ENCODE measurements around the gene MMADHC.
"Not testable (repeated sequence)": the region's sequence is repeated elsewhere in the genome, so short reads cannot be mapped to it uniquely, and the experiment has no call there.

Gene MMADHC

GRCh38 chr2:149595056-149595963 is 7.7 kb upstream of the MMADHC start:
- DNase-seq (ENCODE audit: low read depth): no peak

GRCh38 chr2:149594411-149594810 is 6.8 kb upstream of the MMADHC start:
- DNase-seq (ENCODE audit: low read depth): no peak

GRCh38 chr2:149587950-149588487 is 444 bp upstream of the MMADHC start:
- no peak for DNase-seq (ENCODE audit: low read depth)

GRCh38 chr2:149586898-149587219 is 716 bp downstream of the MMADHC start:
- no peak for DNase-seq (ENCODE audit: low read depth)

- no peak for DNase-seq (ENCODE audit: low read depth)
Measured at GRCh38 chr2:149586063-149586462, 1.5 kb downstream of the MMADHC start.

GRCh38 chr2:149585166-149585885 is 2.2 kb downstream of the MMADHC start:
- no peak for DNase-seq (ENCODE audit: low read depth)

GRCh38 chr2:149579972-149580882 is 7.3 kb downstream of the MMADHC start:
- DNase-seq (ENCODE audit: low read depth): no peak

- no peak for DNase-seq (ENCODE audit: low read depth)
Measured at GRCh38 chr2:149577269-149577668, 10.3 kb downstream of the MMADHC start.

- no peak for DNase-seq (ENCODE audit: low read depth)
Measured at GRCh38 chr2:149575752-149576151, 11.8 kb downstream of the MMADHC start.

- DNase-seq (ENCODE audit: low read depth): no peak
Measured at GRCh38 chr2:149575277-149575676, 12.3 kb downstream of the MMADHC start.

GRCh38 chr2:149573760-149574159 is 13.8 kb downstream of the MMADHC start:
- DNase-seq (ENCODE audit: low read depth): no peak

GRCh38 chr2:149572102-149572953 is 15.2 kb downstream of the MMADHC start:
- no peak for DNase-seq (ENCODE audit: low read depth)

- DNase-seq (ENCODE audit: low read depth): no peak
Measured at GRCh38 chr2:149568138-149568537, 19.4 kb downstream of the MMADHC start.

- no peak for DNase-seq (ENCODE audit: low read depth)
Measured at GRCh38 chr2:149566652-149567051, 20.9 kb downstream of the MMADHC start.

GRCh38 chr2:149565625-149566024 is 21.9 kb downstream of the MMADHC start:
- DNase-seq (ENCODE audit: low read depth): not testable (repeated sequence)

GRCh38 chr2:149564983-149565382 is 22.6 kb downstream of the MMADHC start:
- no peak for DNase-seq (ENCODE audit: low read depth)

- DNase-seq (ENCODE audit: low read depth): no peak
Measured at GRCh38 chr2:149564097-149564496, 23.5 kb downstream of the MMADHC start.

- DNase-seq (ENCODE audit: low read depth): peak; percentile 37
Measured at GRCh38 chr2:149562324-149562723, 25.3 kb downstream of the MMADHC start.

- DNase-seq (ENCODE audit: low read depth): no peak
Measured at GRCh38 chr2:149561309-149561926, 26.2 kb downstream of the MMADHC start.

GRCh38 chr2:149559341-149560068 is 28.1 kb downstream of the MMADHC start:
- DNase-seq (ENCODE audit: low read depth): no peak

Data from non-pigmented ciliary epithelial cell (primary cell).